Esophagus squamous epithelium (tissue), 4 donors: Measurements from ENCODE around the gene C19orf25.

Source experiments
- POLR2A ChIP-seq, 4 donors: fragments of 450-650 bp; IDR thresholded peaks; one replicate each; pipeline ENCODE4 v1.6.1; 2017; ENCODE audit warnings: antibody characterized with exemption in 4 of 4, mild to moderate bottlenecking in 4 of 4, moderate library complexity in 3 of 4
- TF ChIP-seq, protein P1 (sequence below), 6 experiments: fragments of 450-650 bp in 4 of 6; fragments of 200-600 bp in 2 of 6; sonication (generic) in 2 of 6; IDR thresholded peaks; one replicate each; pipeline ENCODE4 v1.5.1; 2016 to 2019; ENCODE audit warnings: antibody characterized with exemption in 6 of 6, mild to moderate bottlenecking in 4 of 6, moderate library complexity in 4 of 6

DNA sequence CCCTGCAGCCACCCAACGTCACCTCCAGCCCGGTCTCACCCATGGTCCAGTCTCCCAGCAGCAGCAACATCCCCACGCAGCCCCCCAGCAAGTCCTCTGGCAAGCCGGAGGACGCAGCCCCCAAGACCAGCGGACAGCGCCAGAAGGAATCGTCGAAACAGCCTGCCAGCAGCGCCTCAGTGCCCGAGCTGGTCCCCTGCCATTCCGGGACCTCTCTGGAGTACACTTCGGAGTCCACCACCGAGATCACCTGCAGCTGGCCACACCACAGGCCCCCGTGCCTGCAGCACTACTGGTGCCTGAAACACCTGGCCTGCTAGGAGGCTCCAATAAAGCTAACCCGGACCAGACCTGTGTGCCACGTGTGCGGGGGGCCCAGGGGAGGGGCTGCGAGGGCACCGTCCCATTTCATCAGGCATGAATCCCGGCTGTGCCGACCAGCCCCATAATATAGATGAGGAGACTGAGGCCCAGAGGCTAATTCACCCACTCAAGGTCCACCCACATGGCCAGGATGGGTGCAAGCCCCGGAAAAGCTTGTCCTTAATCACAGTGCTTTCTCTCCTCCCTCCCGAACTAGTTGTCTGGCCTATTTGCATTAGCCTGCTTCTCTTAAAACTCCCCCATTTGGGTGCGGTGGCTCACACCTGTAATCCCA lies 18.7 kb upstream of the C19orf25 start:
- TF ChIP-seq, protein P1, sequence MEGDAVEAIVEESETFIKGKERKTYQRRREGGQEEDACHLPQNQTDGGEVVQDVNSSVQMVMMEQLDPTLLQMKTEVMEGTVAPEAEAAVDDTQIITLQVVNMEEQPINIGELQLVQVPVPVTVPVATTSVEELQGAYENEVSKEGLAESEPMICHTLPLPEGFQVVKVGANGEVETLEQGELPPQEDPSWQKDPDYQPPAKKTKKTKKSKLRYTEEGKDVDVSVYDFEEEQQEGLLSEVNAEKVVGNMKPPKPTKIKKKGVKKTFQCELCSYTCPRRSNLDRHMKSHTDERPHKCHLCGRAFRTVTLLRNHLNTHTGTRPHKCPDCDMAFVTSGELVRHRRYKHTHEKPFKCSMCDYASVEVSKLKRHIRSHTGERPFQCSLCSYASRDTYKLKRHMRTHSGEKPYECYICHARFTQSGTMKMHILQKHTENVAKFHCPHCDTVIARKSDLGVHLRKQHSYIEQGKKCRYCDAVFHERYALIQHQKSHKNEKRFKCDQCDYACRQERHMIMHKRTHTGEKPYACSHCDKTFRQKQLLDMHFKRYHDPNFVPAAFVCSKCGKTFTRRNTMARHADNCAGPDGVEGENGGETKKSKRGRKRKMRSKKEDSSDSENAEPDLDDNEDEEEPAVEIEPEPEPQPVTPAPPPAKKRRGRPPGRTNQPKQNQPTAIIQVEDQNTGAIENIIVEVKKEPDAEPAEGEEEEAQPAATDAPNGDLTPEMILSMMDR (IDR thresholded peaks at IDR 0.05): no peak
- no peak for TF ChIP-seq POLR2A (IDR thresholded peaks at IDR 0.05)
